SKM-1 treated with dmso at 0.1 percent for 144 hours (cell line): ENCODE results near the gene GDPD2.

Experiments
- DNase-seq: peaks from one replicate; lab custom pipeline; 2025; ENCODE audit not compliant: unreplicated experiment; lab: John Stamatoyannopoulos, UW

GDPD2 gene

GRCh38 chrX:70437921-70438665 lies 15.0 kb downstream of the GDPD2 start:
- DNase-seq, result no peak

DNA sequence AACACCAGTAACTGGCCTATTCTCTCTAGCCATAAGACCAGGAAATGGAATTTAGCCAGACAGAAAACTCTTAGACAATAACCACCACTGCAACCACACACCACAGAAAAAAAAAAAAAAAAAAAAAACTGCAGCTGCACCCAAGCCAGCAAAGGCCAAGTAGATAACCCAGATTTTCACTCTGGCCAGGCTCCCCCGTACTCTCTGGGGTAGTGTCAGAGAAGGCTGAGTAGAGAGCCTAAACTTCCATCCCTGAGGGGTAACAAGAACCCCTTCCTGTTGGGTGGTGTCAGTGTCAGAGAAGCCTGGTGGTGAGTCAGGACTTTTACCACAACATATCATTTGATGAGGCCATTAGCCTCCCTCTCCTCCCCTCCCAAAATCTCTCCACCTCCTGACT lies 15.9 kb downstream of the GDPD2 start:
- DNase-seq, result no peak

DNA sequence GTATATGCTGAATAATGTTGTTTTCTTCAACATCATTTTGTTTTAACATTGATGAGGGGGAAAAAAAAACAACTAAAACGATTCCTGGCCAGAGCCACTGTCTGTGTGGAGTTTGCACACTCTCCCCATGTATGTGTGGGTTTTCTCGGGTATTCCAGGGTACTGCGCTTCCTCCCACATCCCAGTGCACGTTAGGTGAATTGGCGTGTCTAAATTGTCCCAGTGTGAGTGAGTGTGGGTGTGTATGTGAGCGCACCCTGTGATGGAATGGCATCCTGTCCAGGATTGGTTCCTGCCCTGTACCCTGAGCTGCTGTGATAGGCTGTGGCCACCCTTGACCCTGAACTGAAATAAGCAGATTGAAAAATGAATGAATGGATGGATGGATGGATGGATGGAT lies 19.1 kb downstream of the GDPD2 start:
- no peak for DNase-seq

GRCh38 chrX:70444326-70444945 lies 21.3 kb downstream of the GDPD2 start, which contains the start of gene DLG3:
Gene DLG3 (plus strand): TSS chrX:70444835. CDS start chrX:70445202, 367 bp downstream.
- DNase-seq, result no peak

GRCh38 chrX:70444946-70445656 lies 22.0 kb downstream of the GDPD2 start:
- DNase-seq, result no peak

DNA sequence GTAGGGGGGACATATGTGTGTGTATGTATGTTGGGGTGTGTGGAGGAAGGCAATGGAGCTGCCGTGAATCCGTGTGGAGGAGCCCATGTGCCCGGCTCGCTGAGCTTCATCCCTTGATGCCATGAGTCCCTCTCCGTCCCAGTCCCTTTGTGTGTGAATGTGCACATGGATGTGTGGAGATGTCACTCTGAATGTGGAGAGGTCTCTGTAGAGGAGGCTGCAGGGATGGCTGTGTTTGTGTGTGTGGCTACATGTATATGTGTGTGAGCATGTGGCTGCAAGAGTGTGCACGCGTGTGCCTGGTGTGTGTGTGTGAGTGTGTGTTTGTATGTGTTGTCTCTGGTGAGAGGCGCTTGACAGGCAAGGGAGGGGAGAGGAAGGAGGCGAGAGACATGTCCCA lies 22.8 kb downstream of the GDPD2 start:
- no peak for DNase-seq

DNA sequence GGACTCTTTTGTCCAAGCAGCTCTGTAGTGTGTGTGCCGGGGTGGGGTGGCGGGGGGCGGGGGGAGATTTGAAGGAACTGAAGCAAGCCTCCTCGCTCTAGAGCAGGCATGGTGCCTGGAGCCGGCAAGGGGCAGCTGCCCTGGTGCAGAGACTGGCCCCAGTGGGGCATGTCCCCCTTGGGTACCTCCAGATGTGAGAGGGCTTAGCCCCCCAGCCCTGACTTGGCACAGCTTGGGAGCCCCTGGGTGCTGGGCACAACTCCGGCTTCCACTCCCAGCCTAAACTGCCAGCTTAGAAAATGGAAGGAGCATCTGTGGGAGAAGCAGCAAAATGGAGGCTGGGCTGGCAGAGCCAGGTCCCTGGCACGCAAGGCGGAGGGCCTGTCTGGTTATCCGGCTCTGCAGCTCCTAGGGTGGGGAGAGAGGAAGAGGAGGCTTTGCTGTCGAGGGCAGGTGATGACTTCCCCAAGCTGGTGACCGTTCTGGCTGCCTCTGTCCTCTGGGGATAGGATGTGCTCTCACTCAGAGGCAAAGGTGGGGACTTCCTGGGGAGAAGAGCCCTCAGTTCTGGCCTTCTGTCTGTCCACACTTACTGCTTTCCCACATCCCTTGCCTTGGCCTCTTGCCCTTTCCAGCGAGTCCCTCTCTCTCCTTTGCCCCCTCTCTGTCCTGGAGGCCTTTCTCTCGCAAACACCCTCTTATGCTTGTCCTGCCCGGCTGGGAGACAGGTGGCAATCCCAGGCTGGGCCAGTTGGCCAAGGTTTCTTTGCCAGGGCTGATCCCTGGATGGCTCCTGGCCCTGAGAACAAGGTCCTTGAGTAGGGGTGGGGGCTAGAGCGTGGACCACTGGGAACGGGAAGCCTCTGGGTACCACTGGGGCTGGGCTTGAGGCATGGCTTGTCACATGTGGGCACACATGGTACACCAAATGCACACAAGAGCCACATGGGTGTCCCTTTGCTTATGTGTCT lies 23.6 kb downstream of the GDPD2 start:
- DNase-seq, result no peak

DNA sequence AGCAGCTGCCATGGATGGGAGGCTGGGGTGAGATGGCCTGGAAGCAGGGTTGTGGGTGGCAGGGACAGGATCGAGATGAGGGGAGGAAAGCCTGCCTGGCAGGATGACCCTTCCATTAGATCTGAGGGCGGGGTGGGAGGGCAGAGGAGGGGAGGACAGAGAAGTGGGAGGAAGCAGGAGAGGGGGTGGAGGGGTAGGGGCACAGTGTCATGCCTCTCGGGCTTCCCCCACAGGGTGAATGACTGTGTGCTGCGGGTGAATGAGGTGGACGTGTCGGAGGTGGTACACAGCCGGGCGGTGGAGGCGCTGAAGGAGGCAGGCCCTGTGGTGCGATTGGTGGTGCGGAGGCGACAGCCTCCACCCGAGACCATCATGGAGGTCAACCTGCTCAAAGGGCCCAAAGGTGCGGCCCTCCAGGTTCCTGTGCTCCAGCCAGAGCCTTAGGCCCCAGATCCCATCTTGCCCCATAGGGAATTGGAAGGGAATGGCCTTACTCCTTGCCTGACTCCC lies 26.4 kb downstream of the GDPD2 start:
- DNase-seq, result no peak

GRCh38 chrX:70452143-70452733 lies 29.1 kb downstream of the GDPD2 start:
- DNase-seq, result no peak

GRCh38 chrX:70453024-70453618 lies 30.0 kb downstream of the GDPD2 start:
- no peak for DNase-seq

DNA sequence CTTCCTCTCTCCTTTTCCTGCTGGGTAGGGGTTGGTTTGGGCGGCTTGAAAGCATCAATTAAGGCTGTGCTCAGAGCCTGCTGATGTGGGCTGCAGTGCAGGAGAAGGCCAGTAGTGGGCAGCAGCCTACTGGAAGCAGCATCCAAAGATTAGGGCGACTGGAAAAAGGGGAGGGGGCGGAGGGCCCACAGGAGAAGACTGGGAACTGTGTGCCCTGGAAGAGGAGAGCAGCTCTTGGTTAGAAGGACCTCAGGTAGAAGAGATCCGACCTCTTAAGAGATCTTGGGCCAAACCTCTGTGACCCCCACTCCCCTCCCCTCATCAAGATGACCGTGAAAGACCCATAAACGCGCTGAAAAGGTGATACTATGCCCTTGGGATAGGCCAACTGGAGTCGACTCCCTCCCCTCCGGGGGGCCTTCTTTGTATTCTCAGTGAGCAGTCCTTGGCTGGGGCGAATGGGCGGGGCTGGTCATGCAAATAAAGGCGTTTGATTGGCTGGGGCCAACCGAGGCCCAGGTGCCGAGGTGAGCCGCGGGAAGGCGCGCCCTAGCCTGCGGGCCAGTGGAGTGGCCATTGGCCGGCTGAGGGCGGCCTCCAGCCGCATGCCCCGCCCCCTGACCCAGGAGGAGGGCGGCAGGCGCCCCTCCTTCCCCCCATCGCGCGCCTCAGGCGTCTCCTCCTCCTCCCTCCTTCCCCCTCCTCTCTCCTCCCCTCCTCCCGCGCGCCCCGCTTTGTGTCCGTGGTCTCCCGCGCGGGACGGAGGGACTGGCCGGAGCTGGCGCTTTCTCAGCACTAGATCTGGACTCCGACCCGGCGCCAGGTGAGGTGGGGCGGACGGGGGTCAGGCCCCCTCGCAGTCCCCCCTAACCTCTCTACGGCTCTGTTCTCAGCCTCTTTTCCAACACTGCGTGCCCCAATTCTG lies 31.6 kb downstream of the GDPD2 start:
- DNase-seq, result no peak

DNA sequence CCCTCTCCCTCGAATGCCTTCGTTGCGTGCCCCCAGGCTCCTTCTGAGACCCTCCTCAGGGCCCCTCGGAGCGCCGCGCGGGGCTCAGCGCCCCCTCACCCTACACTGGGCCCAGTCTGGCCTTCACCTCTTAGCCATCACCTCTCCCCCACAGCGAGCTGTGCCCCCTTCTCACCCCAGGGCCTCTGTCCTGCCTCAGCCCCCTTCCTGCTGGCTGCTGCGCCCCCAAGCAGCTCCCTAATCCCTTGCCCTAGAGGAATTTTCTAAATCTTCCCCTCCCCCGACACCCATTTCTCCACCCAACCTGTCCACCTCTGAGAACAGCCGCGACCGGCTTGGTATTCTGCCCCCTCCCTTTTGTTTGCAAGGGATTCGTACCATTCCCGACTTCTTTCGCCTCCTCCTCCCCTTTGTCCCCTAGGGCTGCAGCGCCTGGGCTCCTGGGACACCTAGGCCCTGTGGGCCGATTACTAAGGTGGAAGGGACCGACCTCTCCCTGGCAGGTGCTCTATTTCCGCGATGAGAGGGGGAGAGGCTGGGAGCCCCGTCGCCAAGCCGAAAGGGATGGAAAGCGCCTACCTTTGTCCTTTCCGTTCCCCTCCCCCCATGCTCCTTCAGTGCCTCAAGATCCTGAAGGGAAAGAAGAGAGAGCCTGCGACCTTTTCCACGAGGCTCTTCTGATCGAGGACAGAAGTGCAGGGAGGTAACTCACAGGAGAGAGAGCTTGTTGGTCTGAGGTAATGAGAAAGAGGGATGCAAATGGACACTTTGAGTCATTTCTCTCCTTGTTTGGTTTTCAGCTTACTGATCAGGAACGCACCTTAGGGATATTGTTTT lies 32.5 kb downstream of the GDPD2 start:
- no peak for DNase-seq

DNA sequence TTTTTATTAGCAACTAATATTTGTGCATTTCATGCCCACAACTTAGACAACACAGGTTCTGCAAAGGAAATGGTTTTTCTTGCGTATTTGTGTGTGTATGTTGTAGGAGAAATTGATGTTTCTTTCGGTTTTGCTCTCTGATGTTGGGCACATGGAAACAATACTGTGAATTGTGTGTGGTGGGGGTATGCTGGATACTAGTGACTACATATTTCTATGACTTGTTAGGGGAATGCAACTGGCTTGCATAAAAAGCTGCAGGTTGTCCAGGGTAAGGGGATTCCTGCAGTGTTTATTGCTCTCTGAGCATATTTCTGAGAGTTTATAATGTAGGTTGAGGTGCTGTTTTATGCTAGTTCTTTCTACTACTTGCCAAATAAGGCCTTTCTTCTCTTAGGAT lies 33.1 kb downstream of the GDPD2 start:
- no peak for DNase-seq

DNA sequence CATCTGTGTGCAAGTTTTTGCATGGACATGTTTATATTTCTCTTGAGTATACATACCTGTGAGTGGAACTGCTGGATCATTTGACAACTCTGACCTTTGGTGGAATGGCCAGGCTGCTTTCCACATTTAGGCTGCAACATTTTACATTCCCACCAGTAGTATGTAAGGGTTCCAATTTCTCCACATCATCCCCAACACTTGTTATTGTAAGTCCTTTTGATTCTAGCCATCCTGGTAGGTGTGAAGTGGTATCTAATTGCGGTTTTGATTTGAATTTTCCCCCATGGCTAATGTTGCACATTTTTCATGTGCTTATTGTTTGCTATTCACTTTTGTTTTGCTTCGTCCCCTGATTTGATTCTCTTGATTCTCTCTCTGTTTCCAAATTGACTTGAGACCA lies 37.9 kb downstream of the GDPD2 start:
- DNase-seq, result no peak

DNA sequence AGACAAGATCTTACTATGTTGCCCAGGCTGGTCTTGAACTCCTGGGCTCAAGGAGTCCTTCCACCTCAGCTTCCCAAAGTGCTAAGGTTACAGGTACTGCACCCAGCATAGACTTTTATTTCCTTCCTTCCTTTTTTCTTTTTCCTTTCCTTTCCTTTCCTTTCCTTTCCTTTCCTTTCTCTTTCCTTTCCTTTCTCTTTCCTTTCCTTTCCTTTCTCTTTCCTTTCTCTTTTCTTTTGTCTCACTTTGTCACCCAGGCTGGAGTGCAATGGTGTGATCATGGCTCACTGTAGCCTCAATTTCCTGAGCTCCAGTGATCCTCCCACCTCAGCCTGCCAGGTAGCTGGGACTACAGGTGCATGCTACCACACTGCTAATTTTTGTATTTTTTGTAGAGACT lies 40.9 kb downstream of the GDPD2 start:
- DNase-seq, result no peak

- DNase-seq, result no peak
Observed at GRCh38 chrX:70466968-70467367, 43.9 kb downstream of the GDPD2 start.

- no peak for DNase-seq
Observed at GRCh38 chrX:70468709-70469108, 45.6 kb downstream of the GDPD2 start.

DNA sequence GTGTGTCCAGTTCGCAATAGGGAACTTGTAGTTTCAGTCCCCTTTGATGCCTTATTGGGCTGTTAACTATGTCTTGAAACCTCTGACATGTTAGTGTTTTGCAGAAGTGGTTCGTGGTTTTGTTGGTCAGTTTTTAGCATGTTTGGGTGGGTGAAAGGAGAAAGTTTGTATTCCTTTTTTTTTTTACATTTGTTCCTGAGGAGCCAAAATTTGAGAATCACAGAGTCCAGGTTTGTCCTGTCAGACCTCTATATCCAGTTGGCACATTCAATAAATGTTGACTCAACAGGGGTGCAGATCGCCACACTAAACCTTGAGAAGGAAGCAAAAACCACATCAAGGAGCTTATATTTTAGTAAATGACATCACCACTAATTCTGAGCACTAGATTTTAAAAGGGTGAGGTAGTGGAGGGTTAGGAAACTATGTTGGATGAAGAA lies 47.8 kb downstream of the GDPD2 start:
- DNase-seq, result no peak
